ENCODE results near the gene UMODL1.

The UMODL1 gene

DNA sequence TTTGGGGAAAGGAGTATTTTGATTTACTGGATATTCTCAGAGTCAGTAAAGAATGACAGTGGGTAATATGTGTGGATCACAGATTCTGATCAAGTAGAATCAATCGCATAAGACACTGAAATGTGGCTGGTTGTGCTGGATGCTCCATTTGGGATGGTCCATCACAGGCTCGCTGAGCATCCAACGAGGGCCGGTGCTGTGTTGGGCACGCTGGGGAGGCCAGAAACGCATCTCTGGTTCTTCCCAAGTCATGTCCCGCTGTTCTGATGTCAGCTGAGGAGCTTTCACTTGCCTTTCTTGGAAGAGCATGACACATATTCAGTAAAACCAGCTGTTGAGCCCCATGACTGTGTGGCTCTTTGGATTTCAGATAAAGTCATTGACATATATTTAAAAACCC lies 72.0 kb downstream of the UMODL1 start:
- no peak for DNase-seq (ENCODE audit: low read depth in 1 of 2, low spot score in 1 of 2)
- no peak overlapping the region for H3K27ac ChIP-seq (replicated peaks)
- no peak overlapping the region for H3K4me3 ChIP-seq (replicated peaks; ENCODE audit: insufficient read depth, low read length)
- no peaks in the 10 kb centered on the region for H3K27me3 ChIP-seq (ENCODE audit: insufficient read depth, poor library complexity, severe bottlenecking)
- TF ChIP-seq POLR2AphosphoS5 (IDR thresholded peaks at IDR 0.05; ENCODE audit: low read depth) (no peak), SPI1 (IDR thresholded peaks at IDR 0.05; ENCODE audit: borderline replicate concordance, low read depth) (no peak), GABPA (IDR thresholded peaks at IDR 0.05; ENCODE audit: low read depth) (no peak)
- TF ChIP-seq, protein P1, sequence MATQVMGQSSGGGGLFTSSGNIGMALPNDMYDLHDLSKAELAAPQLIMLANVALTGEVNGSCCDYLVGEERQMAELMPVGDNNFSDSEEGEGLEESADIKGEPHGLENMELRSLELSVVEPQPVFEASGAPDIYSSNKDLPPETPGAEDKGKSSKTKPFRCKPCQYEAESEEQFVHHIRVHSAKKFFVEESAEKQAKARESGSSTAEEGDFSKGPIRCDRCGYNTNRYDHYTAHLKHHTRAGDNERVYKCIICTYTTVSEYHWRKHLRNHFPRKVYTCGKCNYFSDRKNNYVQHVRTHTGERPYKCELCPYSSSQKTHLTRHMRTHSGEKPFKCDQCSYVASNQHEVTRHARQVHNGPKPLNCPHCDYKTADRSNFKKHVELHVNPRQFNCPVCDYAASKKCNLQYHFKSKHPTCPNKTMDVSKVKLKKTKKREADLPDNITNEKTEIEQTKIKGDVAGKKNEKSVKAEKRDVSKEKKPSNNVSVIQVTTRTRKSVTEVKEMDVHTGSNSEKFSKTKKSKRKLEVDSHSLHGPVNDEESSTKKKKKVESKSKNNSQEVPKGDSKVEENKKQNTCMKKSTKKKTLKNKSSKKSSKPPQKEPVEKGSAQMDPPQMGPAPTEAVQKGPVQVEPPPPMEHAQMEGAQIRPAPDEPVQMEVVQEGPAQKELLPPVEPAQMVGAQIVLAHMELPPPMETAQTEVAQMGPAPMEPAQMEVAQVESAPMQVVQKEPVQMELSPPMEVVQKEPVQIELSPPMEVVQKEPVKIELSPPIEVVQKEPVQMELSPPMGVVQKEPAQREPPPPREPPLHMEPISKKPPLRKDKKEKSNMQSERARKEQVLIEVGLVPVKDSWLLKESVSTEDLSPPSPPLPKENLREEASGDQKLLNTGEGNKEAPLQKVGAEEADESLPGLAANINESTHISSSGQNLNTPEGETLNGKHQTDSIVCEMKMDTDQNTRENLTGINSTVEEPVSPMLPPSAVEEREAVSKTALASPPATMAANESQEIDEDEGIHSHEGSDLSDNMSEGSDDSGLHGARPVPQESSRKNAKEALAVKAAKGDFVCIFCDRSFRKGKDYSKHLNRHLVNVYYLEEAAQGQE (IDR thresholded peaks at IDR 0.05; ENCODE audit: insufficient replicate concordance, low read depth), result no peak
- TF ChIP-seq, protein P2, sequence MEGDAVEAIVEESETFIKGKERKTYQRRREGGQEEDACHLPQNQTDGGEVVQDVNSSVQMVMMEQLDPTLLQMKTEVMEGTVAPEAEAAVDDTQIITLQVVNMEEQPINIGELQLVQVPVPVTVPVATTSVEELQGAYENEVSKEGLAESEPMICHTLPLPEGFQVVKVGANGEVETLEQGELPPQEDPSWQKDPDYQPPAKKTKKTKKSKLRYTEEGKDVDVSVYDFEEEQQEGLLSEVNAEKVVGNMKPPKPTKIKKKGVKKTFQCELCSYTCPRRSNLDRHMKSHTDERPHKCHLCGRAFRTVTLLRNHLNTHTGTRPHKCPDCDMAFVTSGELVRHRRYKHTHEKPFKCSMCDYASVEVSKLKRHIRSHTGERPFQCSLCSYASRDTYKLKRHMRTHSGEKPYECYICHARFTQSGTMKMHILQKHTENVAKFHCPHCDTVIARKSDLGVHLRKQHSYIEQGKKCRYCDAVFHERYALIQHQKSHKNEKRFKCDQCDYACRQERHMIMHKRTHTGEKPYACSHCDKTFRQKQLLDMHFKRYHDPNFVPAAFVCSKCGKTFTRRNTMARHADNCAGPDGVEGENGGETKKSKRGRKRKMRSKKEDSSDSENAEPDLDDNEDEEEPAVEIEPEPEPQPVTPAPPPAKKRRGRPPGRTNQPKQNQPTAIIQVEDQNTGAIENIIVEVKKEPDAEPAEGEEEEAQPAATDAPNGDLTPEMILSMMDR (IDR thresholded peaks at IDR 0.05; ENCODE audit: insufficient read depth, low read length), result no peak

DNA sequence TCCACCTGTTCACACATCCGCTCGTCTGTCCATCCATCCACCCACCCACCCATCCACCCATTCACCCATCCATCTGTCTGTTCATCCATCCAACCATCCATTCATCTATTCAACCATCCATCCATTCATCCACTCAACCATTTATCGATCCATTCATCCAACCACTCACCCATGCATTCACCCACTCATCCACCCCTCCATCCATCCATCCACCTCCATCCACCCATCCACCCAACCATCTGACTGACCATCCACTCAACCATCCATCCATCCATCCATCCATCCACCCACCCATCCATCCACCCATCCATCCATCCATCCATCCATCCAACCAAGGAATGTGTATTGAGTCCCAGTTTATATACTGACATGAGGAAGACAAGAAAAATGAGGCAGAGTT lies 73.1 kb downstream of the UMODL1 start:
- Histone ChIP-seq H3K27ac (replicated peaks) (no peak overlapping the region), H3K27me3 (ENCODE audit: insufficient read depth, poor library complexity, severe bottlenecking) (no peaks in the 10 kb centered on the region), H3K4me3 (replicated peaks; ENCODE audit: insufficient read depth, low read length) (no peak overlapping the region)
- TF ChIP-seq, protein P1 (IDR thresholded peaks at IDR 0.05; ENCODE audit: insufficient replicate concordance, low read depth), result no peak
- TF ChIP-seq SPI1 (IDR thresholded peaks at IDR 0.05; ENCODE audit: borderline replicate concordance, low read depth) (no peak), POLR2AphosphoS5 (IDR thresholded peaks at IDR 0.05; ENCODE audit: low read depth) (no peak), GABPA (IDR thresholded peaks at IDR 0.05; ENCODE audit: low read depth) (no peak)
- TF ChIP-seq, protein P2 (IDR thresholded peaks at IDR 0.05; ENCODE audit: insufficient read depth, low read length), result no peak
- DNase-seq (ENCODE audit: low read depth in 1 of 2, low spot score in 1 of 2), result no peak

DNA sequence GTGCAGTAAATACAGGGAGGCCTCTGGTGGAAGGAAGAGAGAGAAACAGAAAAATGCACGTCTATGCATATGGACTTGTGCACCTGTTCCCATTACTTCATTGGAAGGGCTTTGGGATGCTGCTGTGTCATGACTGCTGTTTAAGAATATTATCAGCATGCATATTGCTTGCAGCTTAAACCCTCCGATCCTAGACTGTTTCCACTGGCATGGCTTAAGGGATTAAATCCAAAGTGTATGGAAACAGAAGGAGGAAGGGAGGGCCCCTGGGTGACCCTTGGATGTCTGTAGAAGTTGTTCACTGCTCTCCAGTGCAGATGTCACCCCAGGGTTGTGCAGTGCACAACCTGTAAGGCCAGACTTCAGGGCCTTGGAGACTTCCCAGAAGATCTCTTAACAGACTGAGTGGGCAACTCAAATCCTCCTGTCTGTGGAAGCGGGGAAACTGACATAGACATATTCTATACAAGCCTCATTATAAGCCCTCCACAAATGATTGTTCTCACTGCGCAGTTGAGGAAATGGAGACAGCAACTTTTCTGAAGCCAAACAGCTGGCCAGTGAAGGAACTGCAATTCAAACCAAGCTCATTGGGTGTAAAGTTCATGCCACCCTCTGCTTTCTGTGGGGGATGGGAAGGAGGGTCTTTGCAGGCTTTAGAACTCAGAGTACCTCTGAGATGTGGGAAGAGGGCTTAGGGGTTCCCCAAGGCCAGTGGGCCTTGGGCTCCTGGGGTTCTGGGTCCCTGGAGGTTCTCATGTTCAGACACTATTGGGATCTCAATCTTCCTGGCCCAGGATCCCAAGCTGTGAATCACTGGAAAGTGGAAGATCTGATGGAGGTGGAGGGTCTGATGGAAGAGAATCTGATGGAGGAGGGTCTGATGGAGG lies 73.8 kb downstream of the UMODL1 start:
- no peaks in the 10 kb centered on the region for H3K27me3 ChIP-seq (ENCODE audit: insufficient read depth, poor library complexity, severe bottlenecking)
- TF ChIP-seq GABPA (IDR thresholded peaks at IDR 0.05; ENCODE audit: low read depth) (no peak), SPI1 (IDR thresholded peaks at IDR 0.05; ENCODE audit: borderline replicate concordance, low read depth) (no peak), POLR2AphosphoS5 (IDR thresholded peaks at IDR 0.05; ENCODE audit: low read depth) (no peak)
- TF ChIP-seq, protein P1 (IDR thresholded peaks at IDR 0.05; ENCODE audit: insufficient replicate concordance, low read depth), result no peak
- TF ChIP-seq, protein P2 (IDR thresholded peaks at IDR 0.05; ENCODE audit: insufficient read depth, low read length), result no peak
- DNase-seq (ENCODE audit: low read depth in 1 of 2, low spot score in 1 of 2), result no peak
- H3K27ac ChIP-seq (replicated peaks), result no peak overlapping the region
- H3K4me3 ChIP-seq (replicated peaks; ENCODE audit: insufficient read depth, low read length), result no peak overlapping the region
